GM03348 (cell line): Measurements from ENCODE around the gene LRP3.
"Not testable (repeated sequence)": the region's sequence is repeated elsewhere in the genome, so short reads cannot be mapped to it uniquely, and the experiment has no call there.

Experiments used
- DNase-seq: peaks from one replicate; pipeline ENCODE4 v3.0.0; 2012; ENCODE audit warnings: low spot score

Gene LRP3

GRCh38 chr19:33193865-33194362, at the start of gene LRP3:
Gene LRP3 (plus strand): TSS chr19:33194330. CDS start chr19:33194786, 456 bp downstream.
- DNase-seq, result peak; percentile 83

- DNase-seq, result no peak
Observed at GRCh38 chr19:33146209-33146608, 47.9 kb upstream of the LRP3 start.

GRCh38 chr19:33147538-33147937, 46.6 kb upstream of the LRP3 start:
- no peak for DNase-seq

GRCh38 chr19:33150852-33151518, 43.1 kb upstream of the LRP3 start:
- no peak for DNase-seq

GRCh38 chr19:33152176-33152575, 42.0 kb upstream of the LRP3 start:
- DNase-seq, result no peak

GRCh38 chr19:33152625-33153024, 41.5 kb upstream of the LRP3 start:
- DNase-seq, result not testable (repeated sequence)

- DNase-seq, result not testable (repeated sequence)
Observed at GRCh38 chr19:33154313-33154712, 39.8 kb upstream of the LRP3 start.

GRCh38 chr19:33156334-33156733, 37.8 kb upstream of the LRP3 start:
- DNase-seq, result no peak

- DNase-seq, result no peak
Observed at GRCh38 chr19:33157906-33158305, 36.2 kb upstream of the LRP3 start.

- no peak for DNase-seq
Observed at GRCh38 chr19:33158365-33158764, 35.8 kb upstream of the LRP3 start.

GRCh38 chr19:33159149-33159548, 35.0 kb upstream of the LRP3 start:
- DNase-seq, result no peak

GRCh38 chr19:33159893-33160292, 34.2 kb upstream of the LRP3 start:
- DNase-seq, result no peak

- no peak for DNase-seq
Observed at GRCh38 chr19:33161201-33161600, 32.9 kb upstream of the LRP3 start.

- no peak for DNase-seq
Observed at GRCh38 chr19:33163481-33163880, 30.6 kb upstream of the LRP3 start.

- not testable (repeated sequence) for DNase-seq
Observed at GRCh38 chr19:33166037-33166436, 28.1 kb upstream of the LRP3 start.

GRCh38 chr19:33167438-33167837, 26.7 kb upstream of the LRP3 start:
- no peak for DNase-seq

GRCh38 chr19:33168528-33168927, 25.6 kb upstream of the LRP3 start:
- DNase-seq, result no peak

- no peak for DNase-seq
Observed at GRCh38 chr19:33171222-33171795, 22.8 kb upstream of the LRP3 start.

GRCh38 chr19:33171916-33172359, 22.2 kb upstream of the LRP3 start:
- DNase-seq, result peak; percentile 35

- DNase-seq, result no peak
Observed at GRCh38 chr19:33174186-33174585, 19.9 kb upstream of the LRP3 start.

- DNase-seq, result no peak
Observed at GRCh38 chr19:33175156-33175782, 18.9 kb upstream of the LRP3 start.

GRCh38 chr19:33175886-33176669, 18.1 kb upstream of the LRP3 start:
- DNase-seq, result peak; percentile 46
